Activated B cell treated with CpG ODN at 0.5 μM for 24 hours (primary cell): ENCODE data around the gene FRRS1. TPM values are rescaled to one million over a fixed set of nuclear protein-coding genes. Genes with fewer than 3 reads are reported as not detected.

Source experiments
- ATAC-seq: fragments of 200-7000 bp; cut with Tn5 transposase; one replicate; pipeline ENCODE4 v1.10.0; 2021; ENCODE audit warnings: low read depth, mild to moderate bottlenecking, moderate library complexity
- CTCF ChIA-PET: fragments of 350-600 bp; sonication (Branson Sonifier 250); formaldehyde crosslinking; loops from one replicate; lab custom pipeline; 2021; ENCODE audit warnings: antibody characterized with exemption; lab: Charles Lee
- POLR2A ChIA-PET: fragments of 350-600 bp; sonication (Branson Sonifier 250); formaldehyde crosslinking; loops from one replicate; lab custom pipeline; 2021; ENCODE audit warnings: antibody characterized with exemption; lab: Charles Lee
- DNase-seq: peaks from one replicate; pipeline ENCODE4 v3.0.0; 2022
- H3K27ac Mint-ChIP-seq: one replicate; pipeline ENCODE4 v1.8.0; 2020; ENCODE audit warnings: mixed read lengths
- H3K27me3 Mint-ChIP-seq: one replicate; pipeline ENCODE4 v1.8.0; 2021; ENCODE audit warnings: mixed read lengths
- H3K36me3 Mint-ChIP-seq: one replicate; pipeline ENCODE4 v1.8.0; 2021; ENCODE audit warnings: low read depth, mixed read lengths
- H3K4me1 Mint-ChIP-seq: one replicate; pipeline ENCODE4 v1.8.0; 2021; ENCODE audit warnings: mixed read lengths
- H3K4me3 Mint-ChIP-seq: one replicate; pipeline ENCODE4 v1.8.0; 2020; ENCODE audit warnings: mild to moderate bottlenecking, mixed read lengths
- H3K9me3 Mint-ChIP-seq: one replicate; pipeline ENCODE4 v1.8.0; 2020; ENCODE audit warnings: mixed read lengths
- CTCF ChIP-seq: fragments of 200-600 bp; IDR thresholded peaks from one replicate; pipeline ENCODE4 v1.8.0; 2022; ENCODE audit warnings: antibody characterized with exemption, mild to moderate bottlenecking
- intact Hi-C: fragments of 100-400 bp; cut with micrococcal nuclease; formaldehyde crosslinking; loops from one replicate; pipeline ENCODE4 v1.15.1; 2024
- total RNA-seq: library from RNA; stranded (reverse); gene quantifications from 2 replicates; pipeline ENCODE4 v1.2.3, GENCODE V29; 2022

FRRS1 gene
- total RNA-seq, 1 donor from 2014 or later = 1.1 TPM

- H3K4me3 Mint-ChIP-seq = no peak overlapping the region
- intact Hi-C loops = no loop called here
- POLR2A ChIA-PET = no interaction called here
- no peaks in the 10 kb centered on the region for H3K36me3 Mint-ChIP-seq
- no peak overlapping the region for H3K27ac Mint-ChIP-seq
- H3K27me3 Mint-ChIP-seq = peaks cover 13% of the 10 kb centered on the region
- DNase-seq (no peak), ATAC-seq (no peak)
- no peaks in the 10 kb centered on the region for H3K4me1 Mint-ChIP-seq
- CTCF ChIA-PET = interaction anchor here (1.6 kb wide), 1 partner anchor 11 kb away, joined by 6 read pairs; no protein-coding TSS in a partner anchor
- H3K9me3 Mint-ChIP-seq = no peaks in the 10 kb centered on the region
- TF ChIP-seq CTCF = no peak
Observed at GRCh38 chr1:99674115-99675064, 92.0 kb downstream of the FRRS1 start.

DNA sequence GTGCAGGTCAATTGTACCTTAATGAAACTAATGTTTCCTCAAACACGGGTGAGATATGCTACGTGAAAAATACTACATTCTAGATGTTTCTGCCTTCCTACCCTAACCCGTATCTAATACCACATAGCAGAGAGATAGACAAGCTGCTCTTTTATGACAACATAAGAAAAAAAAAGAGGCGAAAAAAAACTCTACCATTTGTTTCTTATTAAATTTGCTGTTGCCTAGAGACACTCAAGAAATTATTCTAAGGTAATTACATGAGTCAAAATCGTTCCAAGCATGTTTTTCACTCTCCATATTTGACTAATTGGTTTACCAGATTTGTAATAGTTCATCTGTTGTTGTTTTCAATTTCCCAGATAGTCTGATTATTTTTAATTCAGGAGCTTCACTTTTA lies 93.1 kb downstream of the FRRS1 start:
- no peak for ATAC-seq
- intact Hi-C loops = no loop called here
- no peak for TF ChIP-seq CTCF
- Mint-ChIP-seq H3K9me3 (no peaks in the 10 kb centered on the region), H3K4me3 (no peak overlapping the region), H3K27me3 (peaks cover 17% of the 10 kb centered on the region), H3K27ac (no peak overlapping the region), H3K4me1 (no peaks in the 10 kb centered on the region), H3K36me3 (no peaks in the 10 kb centered on the region)
- ChIA-PET POLR2A (no interaction called here), CTCF (interaction anchor here (1.6 kb wide), 1 partner anchor 12 kb away, joined by 6 read pairs; no protein-coding TSS in a partner anchor)
- no peak for DNase-seq

- H3K9me3 Mint-ChIP-seq = no peaks in the 10 kb centered on the region
- POLR2A ChIA-PET = no interaction called here
- intact Hi-C loops = no loop called here
- no peak overlapping the region for H3K4me3 Mint-ChIP-seq
- DNase-seq (no peak), ATAC-seq (no peak)
- CTCF ChIA-PET = interaction anchor here (1.4 kb wide), 1 partner anchor 11 kb away, joined by 3 read pairs; no protein-coding TSS in a partner anchor
- no peaks in the 10 kb centered on the region for H3K36me3 Mint-ChIP-seq
- H3K27me3 Mint-ChIP-seq = peaks cover 18% of the 10 kb centered on the region
- H3K4me1 Mint-ChIP-seq = no peaks in the 10 kb centered on the region
- H3K27ac Mint-ChIP-seq = no peak overlapping the region
- no peak for TF ChIP-seq CTCF
Observed at GRCh38 chr1:99672530-99673213, 93.8 kb downstream of the FRRS1 start.

- Mint-ChIP-seq H3K4me1 (no peaks in the 10 kb centered on the region), H3K27me3 (peaks cover 21% of the 10 kb centered on the region), H3K36me3 (no peaks in the 10 kb centered on the region), H3K27ac (no peak overlapping the region), H3K4me3 (no peak overlapping the region), H3K9me3 (no peaks in the 10 kb centered on the region)
- TF ChIP-seq CTCF = no peak
- CTCF ChIA-PET = interaction anchor here (1.4 kb wide), 1 partner anchor 12 kb away, joined by 3 read pairs; no protein-coding TSS in a partner anchor
- POLR2A ChIA-PET = no interaction called here
- no peak for DNase-seq
- intact Hi-C loops = no loop called here
- ATAC-seq = no peak
Observed at GRCh38 chr1:99672038-99672437, 94.4 kb downstream of the FRRS1 start.

DNA sequence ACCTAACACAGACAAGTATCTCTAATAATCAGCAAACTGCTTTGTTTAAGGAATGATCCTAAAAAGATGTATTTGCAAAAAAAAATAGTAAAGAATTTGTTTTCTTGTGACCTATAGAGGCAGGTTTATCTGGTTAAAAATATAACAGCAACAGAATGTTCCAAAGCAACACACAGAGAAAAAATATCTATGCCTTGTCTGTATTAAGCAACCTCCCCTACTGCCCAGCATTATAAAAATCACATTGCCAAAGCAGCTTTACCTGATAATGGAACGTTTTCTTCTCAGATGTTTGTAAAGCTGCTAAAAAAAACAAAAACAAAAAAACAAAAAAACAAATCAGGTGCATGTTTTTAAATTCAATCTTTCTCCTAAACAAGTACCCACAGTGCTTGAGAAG lies 95.9 kb downstream of the FRRS1 start:
- Mint-ChIP-seq H3K9me3 (no peaks in the 10 kb centered on the region), H3K36me3 (no peaks in the 10 kb centered on the region), H3K27ac (no peak overlapping the region), H3K4me1 (no peaks in the 10 kb centered on the region), H3K27me3 (peaks cover 21% of the 10 kb centered on the region), H3K4me3 (no peak overlapping the region)
- ATAC-seq (no peak), DNase-seq (no peak)
- no peak for TF ChIP-seq CTCF
- POLR2A ChIA-PET = no interaction called here
- intact Hi-C loops = no loop called here
- CTCF ChIA-PET = no interaction called here
